Activated effector memory CD4-positive, alpha-beta T cell treated with anti-CD3 and anti-CD28 coated beads, Interleukin-2, amount 50 U/mL, for 16 hours (primary cell): ENCODE measurements around the gene CYFIP1.

Experiments used
- DNase-seq: peaks from one replicate; pipeline ENCODE4 v3.0.0-alpha.2; 2020

The CYFIP1 gene

GRCh38 chr15:22887157-22887951, 92.8 kb downstream of the CYFIP1 start:
- DNase-seq: no peak

- DNase-seq: no peak
Observed at GRCh38 chr15:22885120-22885519, 95.0 kb downstream of the CYFIP1 start.

GRCh38 chr15:22884344-22884743, 95.8 kb downstream of the CYFIP1 start:
- no peak for DNase-seq

GRCh38 chr15:22883196-22883595, 97.0 kb downstream of the CYFIP1 start:
- no peak for DNase-seq

GRCh38 chr15:22881739-22882440, 98.3 kb downstream of the CYFIP1 start:
- no peak for DNase-seq

GRCh38 chr15:22880981-22881738, 99.0 kb downstream of the CYFIP1 start:
- DNase-seq: no peak

GRCh38 chr15:22880068-22880980, 99.8 kb downstream of the CYFIP1 start:
- no peak for DNase-seq

- DNase-seq: no peak
Observed at GRCh38 chr15:22878103-22878502, 102.1 kb downstream of the CYFIP1 start.

GRCh38 chr15:22877607-22878006, 102.6 kb downstream of the CYFIP1 start:
- no peak for DNase-seq

- no peak for DNase-seq
Observed at GRCh38 chr15:22877117-22877516, 103.1 kb downstream of the CYFIP1 start.

GRCh38 chr15:22874966-22875365, 105.2 kb downstream of the CYFIP1 start:
- DNase-seq: no peak

GRCh38 chr15:22874256-22874655, 105.9 kb downstream of the CYFIP1 start:
- DNase-seq: no peak

- no peak for DNase-seq
Observed at GRCh38 chr15:22873841-22874240, 106.3 kb downstream of the CYFIP1 start.

- DNase-seq: no peak
Observed at GRCh38 chr15:22872936-22873701, 107.0 kb downstream of the CYFIP1 start.

- DNase-seq: no peak
Observed at GRCh38 chr15:22871481-22872086, 108.6 kb downstream of the CYFIP1 start.

GRCh38 chr15:22870865-22871264, 109.3 kb downstream of the CYFIP1 start:
- no peak for DNase-seq

- DNase-seq: no peak
Observed at GRCh38 chr15:22869856-22870255, 110.3 kb downstream of the CYFIP1 start.

GRCh38 chr15:22868928-22869327, 111.2 kb downstream of the CYFIP1 start:
- no peak for DNase-seq

GRCh38 chr15:22868495-22868894, 111.7 kb downstream of the CYFIP1 start:
- no peak for DNase-seq

GRCh38 chr15:22867886-22868285, 112.3 kb downstream of the CYFIP1 start:
- DNase-seq: no peak

- DNase-seq: peak; percentile 34
Observed at GRCh38 chr15:22866079-22866478, 114.1 kb downstream of the CYFIP1 start.
